ENCODE measurements around the gene BNIP2.

- TF ChIP-seq CTCF (IDR thresholded peaks at IDR 0.05) = no peak
- no peak for TF ChIP-seq POLR2A (IDR thresholded peaks at IDR 0.05)
Observed at GRCh38 chr15:59694779-59695178, 5.7 kb upstream of the BNIP2 start.
